BLaER1 (cell line): ENCODE measurements around the gene ERVFRD-1.

Experiments used
- H3K27ac ChIP-seq: shearing (Covaris generic); formaldehyde crosslinking; 2 replicates; pipeline ENCODE4 v1.8.1; 2022
- H3K27me3 ChIP-seq: shearing (Covaris generic); formaldehyde crosslinking; 2 replicates; pipeline ENCODE4 v1.8.1; 2022
- H3K36me3 ChIP-seq: shearing (Covaris generic); formaldehyde crosslinking; 2 replicates; pipeline ENCODE4 v1.8.1; 2022
- H3K4me1 ChIP-seq: shearing (Covaris generic); formaldehyde crosslinking; 2 replicates; pipeline ENCODE4 v1.8.1; 2022
- H3K4me2 ChIP-seq: shearing (Covaris generic); formaldehyde crosslinking; 2 replicates; pipeline ENCODE4 v1.8.1; 2022
- H3K4me3 ChIP-seq: shearing (Covaris generic); formaldehyde crosslinking; 2 replicates; pipeline ENCODE4 v1.8.1; 2022
- H3K9ac ChIP-seq: shearing (Covaris generic); formaldehyde crosslinking; 2 replicates; pipeline ENCODE4 v1.8.1; 2022
- H3K9me3 ChIP-seq: shearing (Covaris generic); formaldehyde crosslinking; 2 replicates; pipeline ENCODE4 v1.8.1; 2022
- H4K20me1 ChIP-seq: shearing (Covaris generic); formaldehyde crosslinking; 2 replicates; pipeline ENCODE4 v1.8.1; 2022
- Cebpa-rat ChIP-seq: shearing (Covaris generic); IDR thresholded peaks from 2 replicates; pipeline ENCODE4 v1.8.1; 2022

Gene ERVFRD-1

GRCh38 chr6:11058406-11058805 is 53.1 kb downstream of the ERVFRD-1 start:
- no peaks in the 10 kb centered on the region for H4K20me1 ChIP-seq
- H3K36me3 ChIP-seq = no peaks in the 10 kb centered on the region
- H3K4me1 ChIP-seq = no peaks in the 10 kb centered on the region
- H3K4me2 ChIP-seq = no peak overlapping the region
- no peak overlapping the region for H3K9ac ChIP-seq
- no peak for TF ChIP-seq Cebpa-rat
- H3K9me3 ChIP-seq = no peaks in the 10 kb centered on the region
- no peaks in the 10 kb centered on the region for H3K27me3 ChIP-seq
- no peak overlapping the region for H3K4me3 ChIP-seq
- H3K27ac ChIP-seq = no peak overlapping the region

GRCh38 chr6:11056871-11057270 is 54.7 kb downstream of the ERVFRD-1 start:
- no peak for TF ChIP-seq Cebpa-rat
- H3K9ac ChIP-seq = no peak overlapping the region
- no peaks in the 10 kb centered on the region for H3K9me3 ChIP-seq
- no peak overlapping the region for H3K4me3 ChIP-seq
- H4K20me1 ChIP-seq = no peaks in the 10 kb centered on the region
- H3K36me3 ChIP-seq = no peaks in the 10 kb centered on the region
- H3K4me2 ChIP-seq = no peak overlapping the region
- H3K27ac ChIP-seq = no peak overlapping the region
- H3K27me3 ChIP-seq = no peaks in the 10 kb centered on the region
- no peaks in the 10 kb centered on the region for H3K4me1 ChIP-seq

GRCh38 chr6:11055127-11055627 is 56.3 kb downstream of the ERVFRD-1 start:
- Histone ChIP-seq H4K20me1 (no peaks in the 10 kb centered on the region), H3K9ac (no peak overlapping the region), H3K4me3 (no peak overlapping the region), H3K4me1 (no peaks in the 10 kb centered on the region), H3K36me3 (no peaks in the 10 kb centered on the region), H3K9me3 (no peaks in the 10 kb centered on the region), H3K4me2 (no peak overlapping the region), H3K27ac (no peak overlapping the region), H3K27me3 (no peaks in the 10 kb centered on the region)
- TF ChIP-seq Cebpa-rat = no peak

GRCh38 chr6:11054722-11055121 is 56.8 kb downstream of the ERVFRD-1 start:
- no peaks in the 10 kb centered on the region for H3K36me3 ChIP-seq
- no peak for TF ChIP-seq Cebpa-rat
- no peaks in the 10 kb centered on the region for H3K4me1 ChIP-seq
- no peaks in the 10 kb centered on the region for H4K20me1 ChIP-seq
- H3K27ac ChIP-seq = no peak overlapping the region
- no peaks in the 10 kb centered on the region for H3K9me3 ChIP-seq
- H3K4me3 ChIP-seq = no peak overlapping the region
- no peak overlapping the region for H3K4me2 ChIP-seq
- no peaks in the 10 kb centered on the region for H3K27me3 ChIP-seq
- no peak overlapping the region for H3K9ac ChIP-seq

GRCh38 chr6:11053307-11053706 is 58.2 kb downstream of the ERVFRD-1 start:
- H3K4me3 ChIP-seq = no peak overlapping the region
- no peak overlapping the region for H3K4me2 ChIP-seq
- H3K9ac ChIP-seq = no peak overlapping the region
- H3K4me1 ChIP-seq = no peaks in the 10 kb centered on the region
- H3K27ac ChIP-seq = no peak overlapping the region
- no peaks in the 10 kb centered on the region for H3K36me3 ChIP-seq
- no peak for TF ChIP-seq Cebpa-rat
- no peaks in the 10 kb centered on the region for H3K27me3 ChIP-seq
- H4K20me1 ChIP-seq = no peaks in the 10 kb centered on the region
- H3K9me3 ChIP-seq = no peaks in the 10 kb centered on the region
